GM12865 (cell line): ENCODE measurements around the gene CAV1.
A peak's percentile ranks its signal among the peaks of the same experiment; 100 is the strongest.

Experiments used
- DNase-seq: peaks from one replicate; pipeline ENCODE4 v3.0.0; 2010; ENCODE audit warnings: low read depth
- H3K4me3 ChIP-seq: 2 replicates; pipeline ENCODE4 v1.5.1; 2011; ENCODE audit warnings: mild to moderate bottlenecking, low read depth, low read length, control low read depth
- TF ChIP-seq, protein P1 (sequence below): IDR thresholded peaks from 2 replicates; pipeline ENCODE4 v1.5.1; 2011; ENCODE audit warnings: low read length, control low read depth, low read depth, inconsistent platforms; ENCODE audit not compliant: insufficient read depth; ENCODE audit errors: missing control alignments

Gene CAV1

DNA sequence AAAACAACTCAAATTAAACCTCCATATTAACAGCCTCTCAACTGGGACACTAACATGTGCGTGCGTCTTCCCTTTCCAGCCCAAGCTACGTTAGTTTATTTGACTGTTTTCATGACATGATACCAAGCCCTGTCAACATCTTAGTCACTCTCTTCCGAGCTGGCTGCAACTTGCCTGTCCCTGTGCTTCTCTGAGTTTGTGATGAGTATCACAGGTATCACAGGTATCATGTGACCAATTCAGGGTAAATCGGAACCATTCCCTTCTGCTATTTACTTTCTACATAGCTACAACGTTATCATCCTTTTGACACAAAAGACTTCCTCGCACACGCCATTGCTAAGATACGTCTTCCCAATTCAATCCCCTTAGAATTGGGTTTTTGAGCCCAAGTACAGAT, 70.2 kb downstream of the CAV1 start:
- H3K4me3 ChIP-seq: no peak overlapping the region
- TF ChIP-seq, protein P1, sequence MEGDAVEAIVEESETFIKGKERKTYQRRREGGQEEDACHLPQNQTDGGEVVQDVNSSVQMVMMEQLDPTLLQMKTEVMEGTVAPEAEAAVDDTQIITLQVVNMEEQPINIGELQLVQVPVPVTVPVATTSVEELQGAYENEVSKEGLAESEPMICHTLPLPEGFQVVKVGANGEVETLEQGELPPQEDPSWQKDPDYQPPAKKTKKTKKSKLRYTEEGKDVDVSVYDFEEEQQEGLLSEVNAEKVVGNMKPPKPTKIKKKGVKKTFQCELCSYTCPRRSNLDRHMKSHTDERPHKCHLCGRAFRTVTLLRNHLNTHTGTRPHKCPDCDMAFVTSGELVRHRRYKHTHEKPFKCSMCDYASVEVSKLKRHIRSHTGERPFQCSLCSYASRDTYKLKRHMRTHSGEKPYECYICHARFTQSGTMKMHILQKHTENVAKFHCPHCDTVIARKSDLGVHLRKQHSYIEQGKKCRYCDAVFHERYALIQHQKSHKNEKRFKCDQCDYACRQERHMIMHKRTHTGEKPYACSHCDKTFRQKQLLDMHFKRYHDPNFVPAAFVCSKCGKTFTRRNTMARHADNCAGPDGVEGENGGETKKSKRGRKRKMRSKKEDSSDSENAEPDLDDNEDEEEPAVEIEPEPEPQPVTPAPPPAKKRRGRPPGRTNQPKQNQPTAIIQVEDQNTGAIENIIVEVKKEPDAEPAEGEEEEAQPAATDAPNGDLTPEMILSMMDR: no peak
- DNase-seq: no peak

DNA sequence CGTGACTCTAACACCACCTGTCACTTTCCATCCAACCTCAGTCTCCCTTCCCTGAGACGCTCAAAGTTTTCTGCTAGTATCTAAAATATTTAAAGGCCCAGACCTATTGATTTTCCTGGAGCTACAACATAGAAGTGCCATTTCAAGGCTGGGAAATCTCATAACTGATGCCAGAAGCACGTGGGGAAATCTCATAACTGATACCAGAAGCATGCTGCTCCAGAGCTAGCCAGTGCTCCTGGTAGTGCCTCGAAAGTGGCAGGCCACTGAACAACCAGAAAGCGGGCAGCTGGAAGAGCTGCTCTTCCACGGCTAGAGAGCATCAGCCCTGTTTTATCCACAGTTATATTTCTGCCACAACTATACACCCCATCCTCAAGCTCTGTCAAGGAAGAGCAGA, 72.5 kb downstream of the CAV1 start:
- DNase-seq: no peak
- no peak overlapping the region for H3K4me3 ChIP-seq
- TF ChIP-seq, protein P1: no peak

DNA sequence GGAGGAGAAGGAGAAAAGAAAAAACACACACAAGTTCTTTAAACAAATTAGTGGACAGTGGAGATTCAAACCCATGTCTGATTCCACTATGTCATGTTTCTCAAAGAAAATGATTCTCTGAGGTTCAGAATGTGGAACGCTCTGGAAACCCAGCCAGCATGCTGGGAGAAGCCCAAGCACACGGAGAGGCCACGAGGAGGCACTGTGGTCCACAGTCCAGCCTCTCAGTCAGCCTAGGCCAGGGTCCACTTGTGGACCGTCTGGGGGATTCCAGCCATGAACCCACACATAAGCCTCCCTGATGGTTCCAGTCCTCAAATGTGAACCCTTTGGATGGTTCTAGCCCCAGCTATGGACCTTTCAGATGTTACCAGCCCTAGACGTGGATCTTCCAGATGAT, 73.4 kb downstream of the CAV1 start:
- TF ChIP-seq, protein P1: peak; percentile 59
- DNase-seq: peak; percentile 38
- no peak overlapping the region for H3K4me3 ChIP-seq

DNA sequence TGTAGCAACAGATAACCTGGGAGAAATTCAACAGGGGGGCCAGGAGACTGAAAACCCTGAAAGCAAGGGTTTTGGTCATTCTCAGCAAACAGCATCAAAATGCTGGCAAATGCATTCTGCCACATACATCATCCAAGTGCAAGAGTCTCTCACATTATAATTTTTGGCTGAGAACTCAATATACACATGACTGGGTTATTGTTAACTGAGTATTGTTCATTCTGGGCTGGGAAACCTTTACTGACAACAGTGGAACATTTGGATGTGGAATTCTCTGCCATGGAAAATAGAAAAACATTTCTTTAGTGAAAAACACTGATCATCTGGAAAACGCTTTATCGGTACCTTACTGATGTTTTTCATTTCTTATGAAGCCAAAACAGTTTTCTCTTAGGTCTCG, 74.0 kb downstream of the CAV1 start:
- TF ChIP-seq, protein P1: no peak
- no peak overlapping the region for H3K4me3 ChIP-seq
- DNase-seq: no peak

DNA sequence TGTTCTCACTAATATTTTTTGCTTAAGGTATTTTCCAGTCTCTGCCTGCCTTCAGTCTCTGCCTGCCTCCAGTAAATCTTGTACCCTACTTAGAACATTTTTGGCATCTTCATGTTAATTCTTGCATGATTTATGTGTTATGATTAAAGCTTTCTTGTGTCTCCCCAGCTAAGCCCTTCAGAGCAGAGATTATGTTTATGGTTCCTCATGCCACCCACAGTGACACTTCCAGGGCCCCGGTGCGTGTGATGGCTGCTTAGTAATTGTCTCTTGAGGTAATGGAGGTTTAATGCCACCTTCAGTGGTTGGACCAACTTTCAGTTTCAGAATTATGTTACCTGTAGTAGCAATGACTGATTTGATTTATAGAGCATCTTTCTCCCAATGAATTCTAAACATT, 76.6 kb downstream of the CAV1 start:
- peak; percentile 32 for DNase-seq
- TF ChIP-seq, protein P1: no peak
- no peak overlapping the region for H3K4me3 ChIP-seq

DNA sequence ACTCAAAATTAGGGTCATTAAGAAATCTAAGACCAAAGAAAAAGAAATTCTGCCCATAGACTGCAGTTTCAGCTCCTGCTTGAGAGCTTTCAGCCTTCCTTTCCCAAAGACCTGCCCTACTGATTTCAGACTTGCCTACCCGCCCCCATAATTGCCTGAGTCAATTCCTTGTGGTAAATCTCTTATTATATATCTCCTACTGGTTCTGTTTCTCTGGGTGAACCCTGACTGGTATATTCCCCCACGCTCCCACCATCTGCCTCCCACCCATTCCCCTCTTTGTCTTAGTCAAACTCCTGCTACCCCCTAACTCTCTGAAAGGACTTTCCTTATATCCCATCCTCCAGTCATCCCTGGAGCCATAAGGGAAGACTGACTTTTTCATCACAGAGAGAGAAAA, 82.5 kb downstream of the CAV1 start:
- H3K4me3 ChIP-seq: no peak overlapping the region
- TF ChIP-seq, protein P1: no peak
- no peak for DNase-seq

DNA sequence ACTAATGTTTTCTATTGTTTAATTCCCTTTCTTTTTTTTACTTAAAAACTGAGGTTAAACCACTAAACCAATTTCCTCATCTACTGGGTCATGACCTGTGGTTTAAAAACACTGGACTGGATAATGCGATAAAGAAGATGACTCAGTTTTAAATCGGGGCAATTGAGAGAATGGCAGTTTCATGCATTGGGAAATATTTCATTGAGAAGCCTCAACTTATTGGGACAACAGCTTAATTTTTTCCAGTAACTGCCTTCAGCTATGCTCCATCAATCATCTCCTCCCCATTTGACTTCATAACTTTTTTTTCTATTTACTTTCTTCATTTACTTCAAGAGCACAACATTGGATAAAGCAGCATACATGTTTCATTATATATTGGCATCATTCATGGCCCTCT, 85.4 kb downstream of the CAV1 start:
- DNase-seq: no peak
- TF ChIP-seq, protein P1: no peak
- no peak overlapping the region for H3K4me3 ChIP-seq
